Hepatocyte (in vitro differentiated cells): ENCODE results near the gene DUOXA1.

ENCODE experiments used
- EZH2 ChIP-seq: fragments of 200-600 bp; sonication (generic); IDR thresholded peaks from 2 replicates; pipeline ENCODE4 v1.6.1; 2016; ENCODE audit warnings: antibody characterized with exemption, mild to moderate bottlenecking, borderline replicate concordance
- EZH2phosphoT487 ChIP-seq: fragments of 200-600 bp; sonication (generic); IDR thresholded peaks from one replicate; pipeline ENCODE4 v1.6.1; 2018; ENCODE audit warnings: antibody characterized with exemption, mild to moderate bottlenecking, low read depth, moderate library complexity; ENCODE audit not compliant: unreplicated experiment, severe bottlenecking

DNA sequence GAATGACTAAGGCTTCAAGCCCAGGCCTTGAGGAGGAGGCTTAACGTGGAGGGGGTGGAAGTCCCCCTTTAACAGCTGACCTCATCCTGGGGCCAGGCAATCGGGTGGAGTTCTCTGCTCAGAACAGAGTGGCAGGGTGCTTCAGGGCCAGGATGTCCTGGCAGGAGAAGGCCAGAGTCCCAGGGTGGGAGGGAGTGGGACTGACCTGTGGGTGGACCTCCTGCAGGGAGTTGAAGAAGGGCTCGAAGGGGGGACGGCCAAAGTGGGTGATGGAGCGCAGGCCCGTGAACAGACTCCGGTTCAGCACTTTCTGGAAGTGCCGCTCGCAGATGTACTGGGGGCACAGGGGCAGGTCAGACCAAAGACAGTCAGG is 35.3 kb downstream of the DUOXA1 start:
- no peak for TF ChIP-seq EZH2
- no peak for TF ChIP-seq EZH2phosphoT487
